HepG2 (cell line): ENCODE measurements around the gene PPM1H. TPM values are rescaled to one million over a fixed set of nuclear protein-coding genes. Genes with fewer than 3 reads are reported as not detected.

Experiments
- ARNTL ChIP-seq: sonication (generic); formaldehyde crosslinking; IDR thresholded peaks from 2 replicates; pipeline ENCODE4 v1.4.0; 2020; ENCODE audit warnings: mild to moderate bottlenecking, missing genetic modification reagents
- ASH2L ChIP-seq: fragments of 300-600, 200-600 bp; sonication (generic); IDR thresholded peaks from 2 replicates; pipeline ENCODE4 v1.7.0; 2017; ENCODE audit warnings: low read depth, mild to moderate bottlenecking, moderate library complexity, mixed read lengths, low read length; ENCODE audit not compliant: insufficient read length
- ATM ChIP-seq: fragments of 450-650 bp; IDR thresholded peaks from 2 replicates; pipeline ENCODE4 v1.7.1; 2017; ENCODE audit warnings: mild to moderate bottlenecking, borderline replicate concordance
- DMAP1 ChIP-seq: IDR thresholded peaks from 2 replicates; pipeline ENCODE4 v1.6.1; 2016
- HDAC1 ChIP-seq: sonication (generic); formaldehyde crosslinking; IDR thresholded peaks from 2 replicates; pipeline ENCODE4 v1.5.1; 2020; ENCODE audit warnings: mild to moderate bottlenecking, missing genetic modification reagents
- KMT2B ChIP-seq: IDR thresholded peaks from 2 replicates; pipeline ENCODE4 v1.6.1; 2016; ENCODE audit warnings: missing genetic modification reagents, missing compliant biosample characterization
- NFATC3 ChIP-seq: sonication (generic); formaldehyde crosslinking; IDR thresholded peaks from 2 replicates; pipeline ENCODE4 v1.5.1; 2020; ENCODE audit warnings: mild to moderate bottlenecking, missing genetic modification reagents
- PAWR ChIP-seq: sonication (generic); formaldehyde crosslinking; IDR thresholded peaks from 2 replicates; pipeline ENCODE4 v1.4.0; 2020; ENCODE audit warnings: missing genetic modification reagents, mild to moderate bottlenecking, borderline replicate concordance
- PCBP2 ChIP-seq: fragments of 200-400 bp; formaldehyde crosslinking; optimal IDR thresholded peaks from 2 replicates; pipeline ENCODE3; 2018; ENCODE audit warnings: low read length, low read depth; ENCODE audit not compliant: poor library complexity, severe bottlenecking
- POLR2AphosphoS5 ChIP-seq: IDR thresholded peaks from 2 replicates; pipeline ENCODE4 v1.6.1; 2012; ENCODE audit warnings: low read depth, low read length
- SP4 ChIP-seq: sonication (generic); formaldehyde crosslinking; IDR thresholded peaks from 2 replicates; pipeline ENCODE4 v1.8.1; 2023; ENCODE audit warnings: mild to moderate bottlenecking, missing genetic modification reagents
- SRSF4 ChIP-seq: fragments of 200-400 bp; formaldehyde crosslinking; IDR thresholded peaks from one replicate; pipeline ENCODE4 v1.6.1; 2018; ENCODE audit warnings: mild to moderate bottlenecking, low read depth, low read length, moderate library complexity; ENCODE audit not compliant: poor library complexity, severe bottlenecking
- YEATS2 ChIP-seq: sonication (generic); formaldehyde crosslinking; IDR thresholded peaks from 2 replicates; pipeline ENCODE4 v1.4.0; 2020; ENCODE audit warnings: missing genetic modification reagents, borderline replicate concordance
- ZFX ChIP-seq: sonication (generic); formaldehyde crosslinking; IDR thresholded peaks from 2 replicates; pipeline ENCODE4 v1.4.0; 2020; ENCODE audit warnings: mild to moderate bottlenecking, low read depth, missing genetic modification reagents, moderate library complexity
- ZKSCAN5 ChIP-seq: sonication (generic); formaldehyde crosslinking; IDR thresholded peaks from 2 replicates; pipeline ENCODE4 v1.5.1; 2020; ENCODE audit warnings: mild to moderate bottlenecking, missing genetic modification reagents
- ZMYM2 ChIP-seq: sonication (generic); formaldehyde crosslinking; IDR thresholded peaks from 2 replicates; pipeline ENCODE4 v1.8.0; 2022; ENCODE audit warnings: mild to moderate bottlenecking, missing genetic modification reagents
- polyA plus RNA-seq, 8 experiments: library from polyadenylated mRNA; depleted of rRNA in 3 of 8; stranded (reverse) in 7 of 8; unstranded in 1 of 8; fragments of >200 nt; fragmentation: Illumina TruSeq in 4 of 8; extraction: Trizol in 4 of 8; gene quantifications; 2 replicates each; pipeline versions ENCODE4 v1.2.1 to v1.2.3, GENCODE V29; 2011 to 2016; ENCODE audit warnings: low read depth in 4 of 8, missing spikeins in 1 of 8, mixed read lengths in 1 of 8; ENCODE audit not compliant: insufficient read depth in 1 of 8
- total RNA-seq, 5 experiments: library from RNA; depleted of rRNA; stranded (reverse); fragments of >200 nt; fragmentation: Illumina TruSeq; extraction: Trizol; gene quantifications; 2 replicates each; pipeline ENCODE4 v1.2.3, GENCODE V29; 2016; ENCODE audit warnings: low read depth in 1 of 5
- TF ChIP-seq, protein P1 (sequence below): sonication (generic); formaldehyde crosslinking; conservative IDR thresholded peaks from 2 replicates; pipeline ENCODE4 v1.8.1; 2023; ENCODE audit warnings: missing genetic modification reagents
- TF ChIP-seq, protein P2 (sequence below): sonication (generic); formaldehyde crosslinking; IDR thresholded peaks from 2 replicates; pipeline ENCODE4 v1.4.0; 2020; ENCODE audit warnings: mild to moderate bottlenecking, missing genetic modification reagents, borderline replicate concordance
- TF ChIP-seq, protein P3 (sequence below): IDR thresholded peaks from 2 replicates; pipeline ENCODE4 v1.4.0; 2020; ENCODE audit warnings: mild to moderate bottlenecking, missing genetic modification reagents

Gene PPM1H
- total and polyA plus RNA-seq, 2 of the 13 experiments (the other 11 are each of a cell fraction or from before 2014, with no cell fraction given): 29.1 to 38.1 TPM

DNA sequence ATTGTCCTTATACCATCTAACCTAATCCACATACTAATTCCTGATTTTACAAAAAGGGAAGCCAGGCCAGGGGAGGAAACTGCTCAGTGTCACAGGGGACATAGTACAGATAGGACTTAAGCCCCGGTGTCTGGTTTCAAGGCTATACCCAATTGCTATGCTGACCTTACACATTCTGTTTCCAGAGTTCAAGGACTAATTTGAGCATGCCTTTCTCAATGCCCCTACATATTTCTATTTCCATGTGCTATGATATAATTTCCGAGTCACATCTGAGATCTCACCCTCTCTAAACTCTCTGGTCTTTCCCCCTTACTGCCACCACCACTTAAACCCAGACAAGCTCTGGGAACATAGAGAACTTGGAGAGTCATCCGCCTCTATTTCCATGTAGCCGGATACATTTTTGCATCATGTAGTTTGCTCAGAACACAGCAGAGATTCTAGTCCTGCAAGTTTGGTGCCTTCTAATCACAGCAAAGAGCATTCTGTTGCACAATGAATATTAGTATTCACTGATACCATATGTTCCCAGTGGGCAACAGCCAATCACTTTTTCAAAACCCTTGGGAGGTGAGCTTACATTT, 34.2 kb downstream of the PPM1H start (continued):
- TF ChIP-seq ATM (no peak), SP4 (CRISPR knock-in tag) (no peak), DMAP1 (CRISPR knock-in tag) (peak; percentile 21; the same call in 1 of the 2 replicates), POLR2AphosphoS5 (no peak), ASH2L (peak; percentile 83), ARNTL (CRISPR knock-in tag) (no peak), ZMYM2 (CRISPR knock-in tag) (peak; percentile 76; the same call in 1 of the 2 replicates), NFATC3 (CRISPR knock-in tag) (no peak), PAWR (CRISPR knock-in tag) (no peak), ZFX (CRISPR knock-in tag) (0 out of 2 replicates have a peak, but pooled peaks have one; percentile 30), SRSF4 (no peak), PCBP2 (no peak), YEATS2 (CRISPR knock-in tag) (no peak), ZKSCAN5 (CRISPR knock-in tag) (no peak), KMT2B (CRISPR knock-in tag) (peak; percentile 42; the same call in 1 of the 2 replicates), HDAC1 (0 out of 2 replicates have a peak, but pooled peaks have one; percentile 32)
- TF ChIP-seq, protein P1, sequence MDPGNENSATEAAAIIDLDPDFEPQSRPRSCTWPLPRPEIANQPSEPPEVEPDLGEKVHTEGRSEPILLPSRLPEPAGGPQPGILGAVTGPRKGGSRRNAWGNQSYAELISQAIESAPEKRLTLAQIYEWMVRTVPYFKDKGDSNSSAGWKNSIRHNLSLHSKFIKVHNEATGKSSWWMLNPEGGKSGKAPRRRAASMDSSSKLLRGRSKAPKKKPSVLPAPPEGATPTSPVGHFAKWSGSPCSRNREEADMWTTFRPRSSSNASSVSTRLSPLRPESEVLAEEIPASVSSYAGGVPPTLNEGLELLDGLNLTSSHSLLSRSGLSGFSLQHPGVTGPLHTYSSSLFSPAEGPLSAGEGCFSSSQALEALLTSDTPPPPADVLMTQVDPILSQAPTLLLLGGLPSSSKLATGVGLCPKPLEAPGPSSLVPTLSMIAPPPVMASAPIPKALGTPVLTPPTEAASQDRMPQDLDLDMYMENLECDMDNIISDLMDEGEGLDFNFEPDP (CRISPR knock-in tag): no peak
- TF ChIP-seq, protein P2, sequence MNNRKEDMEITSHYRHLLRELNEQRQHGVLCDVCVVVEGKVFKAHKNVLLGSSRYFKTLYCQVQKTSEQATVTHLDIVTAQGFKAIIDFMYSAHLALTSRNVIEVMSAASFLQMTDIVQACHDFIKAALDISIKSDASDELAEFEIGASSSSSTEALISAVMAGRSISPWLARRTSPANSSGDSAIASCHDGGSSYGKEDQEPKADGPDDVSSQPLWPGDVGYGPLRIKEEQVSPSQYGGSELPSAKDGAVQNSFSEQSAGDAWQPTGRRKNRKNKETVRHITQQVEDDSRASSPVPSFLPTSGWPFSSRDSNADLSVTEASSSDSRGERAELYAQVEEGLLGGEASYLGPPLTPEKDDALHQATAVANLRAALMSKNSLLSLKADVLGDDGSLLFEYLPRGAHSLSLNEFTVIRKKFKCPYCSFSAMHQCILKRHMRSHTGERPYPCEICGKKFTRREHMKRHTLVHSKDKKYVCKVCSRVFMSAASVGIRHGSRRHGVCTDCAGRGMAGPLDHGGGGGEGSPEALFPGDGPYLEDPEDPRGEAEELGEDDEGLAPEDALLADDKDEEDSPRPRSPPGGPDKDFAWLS: no peak
- TF ChIP-seq, protein P3, sequence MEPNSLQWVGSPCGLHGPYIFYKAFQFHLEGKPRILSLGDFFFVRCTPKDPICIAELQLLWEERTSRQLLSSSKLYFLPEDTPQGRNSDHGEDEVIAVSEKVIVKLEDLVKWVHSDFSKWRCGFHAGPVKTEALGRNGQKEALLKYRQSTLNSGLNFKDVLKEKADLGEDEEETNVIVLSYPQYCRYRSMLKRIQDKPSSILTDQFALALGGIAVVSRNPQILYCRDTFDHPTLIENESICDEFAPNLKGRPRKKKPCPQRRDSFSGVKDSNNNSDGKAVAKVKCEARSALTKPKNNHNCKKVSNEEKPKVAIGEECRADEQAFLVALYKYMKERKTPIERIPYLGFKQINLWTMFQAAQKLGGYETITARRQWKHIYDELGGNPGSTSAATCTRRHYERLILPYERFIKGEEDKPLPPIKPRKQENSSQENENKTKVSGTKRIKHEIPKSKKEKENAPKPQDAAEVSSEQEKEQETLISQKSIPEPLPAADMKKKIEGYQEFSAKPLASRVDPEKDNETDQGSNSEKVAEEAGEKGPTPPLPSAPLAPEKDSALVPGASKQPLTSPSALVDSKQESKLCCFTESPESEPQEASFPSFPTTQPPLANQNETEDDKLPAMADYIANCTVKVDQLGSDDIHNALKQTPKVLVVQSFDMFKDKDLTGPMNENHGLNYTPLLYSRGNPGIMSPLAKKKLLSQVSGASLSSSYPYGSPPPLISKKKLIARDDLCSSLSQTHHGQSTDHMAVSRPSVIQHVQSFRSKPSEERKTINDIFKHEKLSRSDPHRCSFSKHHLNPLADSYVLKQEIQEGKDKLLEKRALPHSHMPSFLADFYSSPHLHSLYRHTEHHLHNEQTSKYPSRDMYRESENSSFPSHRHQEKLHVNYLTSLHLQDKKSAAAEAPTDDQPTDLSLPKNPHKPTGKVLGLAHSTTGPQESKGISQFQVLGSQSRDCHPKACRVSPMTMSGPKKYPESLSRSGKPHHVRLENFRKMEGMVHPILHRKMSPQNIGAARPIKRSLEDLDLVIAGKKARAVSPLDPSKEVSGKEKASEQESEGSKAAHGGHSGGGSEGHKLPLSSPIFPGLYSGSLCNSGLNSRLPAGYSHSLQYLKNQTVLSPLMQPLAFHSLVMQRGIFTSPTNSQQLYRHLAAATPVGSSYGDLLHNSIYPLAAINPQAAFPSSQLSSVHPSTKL: peak; percentile 93
